MV-4-11 (cell line): ENCODE data around the gene SORBS1.

Experiments used
- DNase-seq: peaks from one replicate; lab custom pipeline; 2025; lab: John Stamatoyannopoulos, UW

The SORBS1 gene

DNA sequence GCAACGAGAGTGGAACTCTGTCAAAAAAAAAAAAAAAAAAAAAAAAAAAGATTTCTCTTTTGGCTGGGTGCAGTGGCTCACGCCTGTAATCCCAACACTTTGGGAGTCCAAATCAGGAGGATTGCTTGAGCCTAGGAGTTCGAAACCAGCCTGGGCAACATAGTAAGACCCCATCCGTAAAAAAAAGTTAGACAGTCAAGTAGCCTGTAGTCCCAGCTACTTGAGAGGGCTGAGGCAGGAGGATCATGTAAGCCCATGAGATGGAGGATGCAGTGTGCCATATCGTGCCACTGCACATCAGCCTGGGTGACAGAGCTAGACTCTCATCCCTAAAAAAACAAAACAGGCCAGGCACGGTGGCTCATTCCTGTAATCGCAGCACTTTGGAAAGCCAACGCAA, 295.6 kb downstream of the SORBS1 start:
- DNase-seq, result no peak

DNA sequence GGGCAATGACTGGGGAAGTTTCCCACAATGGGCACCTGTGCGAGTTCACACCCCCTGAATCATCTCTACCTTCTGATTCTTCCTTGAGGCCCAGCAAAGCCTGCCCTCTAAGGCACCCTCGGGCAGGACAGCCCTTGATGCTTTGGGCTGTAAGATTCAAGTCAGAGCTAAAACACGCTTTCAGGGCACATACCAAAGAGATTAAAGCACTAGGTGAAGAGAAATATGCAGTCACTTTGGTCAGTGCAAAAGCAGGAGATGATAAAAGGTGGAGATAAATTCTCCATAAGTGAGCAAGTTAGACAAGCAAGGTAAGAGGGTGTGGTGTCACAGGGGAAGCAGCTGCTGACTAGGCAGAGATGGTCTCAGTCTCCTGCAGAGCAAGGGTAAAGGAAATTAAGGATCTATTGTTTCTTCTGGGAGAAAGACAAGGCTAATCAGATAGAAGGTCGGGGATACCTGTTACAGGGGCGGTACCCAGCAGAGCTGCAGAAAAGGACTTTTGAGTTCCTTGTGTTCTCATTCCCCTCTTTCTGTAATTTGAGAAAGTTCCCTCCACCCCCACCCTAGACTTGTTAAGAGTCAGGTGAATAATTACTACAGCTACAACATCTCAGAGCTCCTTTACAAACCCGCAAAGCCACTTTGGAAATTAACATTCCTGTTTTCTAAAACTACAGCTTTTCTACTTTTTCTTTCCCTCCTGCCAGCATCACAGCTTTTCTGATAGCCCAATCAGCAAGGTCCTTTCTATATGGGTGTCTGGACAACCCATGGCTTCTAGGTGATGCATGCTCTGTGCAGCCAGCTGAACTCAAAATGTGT, 296.7 kb downstream of the SORBS1 start:
- no peak for DNase-seq

DNA sequence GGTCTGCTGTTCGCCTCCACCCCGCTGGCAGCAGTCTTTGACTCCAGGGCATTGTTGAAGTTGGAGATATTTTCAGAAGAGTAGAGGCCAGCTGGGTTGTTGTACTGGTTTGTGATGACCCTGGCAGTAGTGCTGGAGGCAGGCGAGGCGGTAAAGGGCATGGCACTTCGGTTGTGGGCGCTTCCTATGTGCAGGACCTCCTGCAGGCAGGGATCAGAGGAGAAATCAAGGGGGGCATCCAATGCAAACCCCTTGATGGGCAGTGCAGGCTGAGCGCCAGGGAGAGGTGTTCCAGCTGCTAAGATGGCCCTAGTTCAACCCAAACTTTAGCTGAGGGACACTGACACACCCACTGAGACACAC, 297.3 kb downstream of the SORBS1 start:
- DNase-seq, result no peak

DNA sequence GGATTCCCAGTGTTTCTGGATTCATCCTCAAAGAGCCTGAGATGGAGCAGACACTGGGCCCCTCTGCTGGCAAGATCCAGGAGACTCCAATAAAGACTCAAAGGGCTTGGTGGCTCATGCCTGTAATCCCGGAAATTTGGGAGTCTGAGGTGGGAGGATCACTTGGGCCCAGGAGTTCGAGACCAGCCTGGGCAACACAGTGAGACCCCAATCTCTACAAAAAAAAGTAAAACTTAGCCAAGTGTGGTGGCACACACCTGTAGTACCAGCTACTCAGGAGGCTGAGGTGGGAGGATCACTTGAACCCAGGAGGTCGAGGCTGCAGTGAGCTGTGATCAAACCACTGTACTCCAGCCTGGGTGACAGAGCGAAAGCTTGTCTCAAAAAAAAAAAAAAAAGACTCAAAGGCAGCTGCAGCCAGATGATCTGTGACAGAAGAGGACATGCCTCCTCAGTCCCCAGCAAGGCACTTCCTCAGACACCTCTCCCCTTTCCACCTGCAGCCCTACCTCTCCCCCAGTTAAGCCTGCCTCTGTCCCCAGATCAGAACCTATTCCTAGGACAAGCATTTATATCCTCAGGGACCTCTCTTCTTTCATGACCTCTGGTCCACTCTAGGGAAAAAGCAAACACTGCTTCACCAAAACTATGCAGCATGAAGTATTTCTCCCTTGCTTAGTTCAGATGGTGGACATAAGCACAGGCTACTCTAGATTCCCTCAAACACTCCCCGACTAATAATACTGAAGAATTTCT, 298.2 kb downstream of the SORBS1 start:
- no peak for DNase-seq

DNA sequence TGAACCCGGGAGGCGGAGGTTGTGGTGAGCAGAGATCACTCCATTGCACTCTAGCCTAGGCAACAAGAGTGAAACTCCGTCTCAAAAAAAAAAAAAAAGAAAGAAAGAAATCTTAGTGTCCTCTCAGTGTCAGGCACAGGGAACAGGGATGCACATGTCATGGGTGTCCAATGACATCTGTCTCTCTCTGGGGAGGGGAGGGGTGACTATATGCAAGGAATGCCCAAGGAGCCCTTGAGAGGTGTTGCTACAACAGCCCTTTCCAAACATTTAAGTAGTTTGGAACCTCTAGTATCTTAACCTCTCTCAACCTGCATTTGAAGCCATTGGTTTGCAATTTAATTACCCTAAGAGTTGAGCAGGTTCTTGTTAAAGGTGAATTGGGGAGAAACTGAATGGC, 299.2 kb downstream of the SORBS1 start:
- DNase-seq, result no peak
